ACHN (cell line): ENCODE results near the gene PACS1.

ENCODE experiments used
- DNase-seq: peaks from one replicate; pipeline ENCODE4 v3.0.0-alpha.2; 2015
- in situ Hi-C: cut with HindIII; loops from 2 replicates; pipeline ENCODE4 v1.10.0; 2017; ENCODE audit warnings: low sequenced_read_pairs, low pct_ligation_motif_present, low pct_unique_long_range_greater_than_20kb

The PACS1 gene

GRCh38 chr11:66047541-66048365 is 22.3 kb upstream of the PACS1 start:
- peak; percentile 27 for DNase-seq
- in situ Hi-C loops = no loop called here

- DNase-seq = no peak
- in situ Hi-C loops = no loop called here
These were observed 21.3 kb upstream of the PACS1 start, which contains the start of gene GAL3ST3 for GRCh38 chr11:66048547-66049323. GAL3ST3 (minus strand) TSS chr11:66049161; CDS start chr11:66045415, 3,746 bp downstream.

DNA sequence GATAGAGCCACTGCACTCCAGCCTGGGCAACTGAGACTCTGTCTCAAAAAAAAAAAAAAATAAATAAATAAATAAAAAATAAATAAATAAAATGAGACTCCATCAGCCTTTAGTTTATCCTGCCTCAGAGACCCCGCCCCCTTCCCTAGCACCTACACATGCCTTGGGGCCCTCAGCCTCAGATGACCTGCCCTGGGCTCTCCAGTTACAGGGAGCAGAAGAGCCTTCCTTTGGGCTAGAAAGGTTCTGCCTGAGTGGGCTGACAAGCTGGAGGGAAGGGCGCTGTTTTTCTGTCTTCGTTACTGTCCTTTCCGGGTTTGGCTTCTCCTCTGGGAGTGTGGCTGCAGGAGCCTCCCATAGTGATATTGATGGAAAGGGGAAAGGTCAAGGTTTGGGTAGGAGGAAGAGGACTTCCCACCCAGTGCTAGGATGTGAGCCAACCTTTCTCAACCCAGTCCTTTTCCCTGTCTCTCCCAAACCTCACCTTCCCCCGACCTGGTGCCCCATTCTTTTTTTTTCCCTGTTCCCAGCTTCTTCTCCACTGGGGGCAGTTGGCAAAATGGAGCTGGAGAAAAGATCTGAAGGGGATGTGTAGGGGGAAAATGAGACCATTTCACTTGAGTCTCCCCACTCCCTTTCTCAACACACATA is 19.4 kb upstream of the PACS1 start:
- DNase-seq = peak; percentile 5
- in situ Hi-C loops = no loop called here

GRCh38 chr11:66051371-66051765 is 18.7 kb upstream of the PACS1 start:
- DNase-seq = peak; percentile 35
- in situ Hi-C loops = no loop called here

GRCh38 chr11:66051766-66052663 is 18.1 kb upstream of the PACS1 start, which contains the start of gene SF3B2:
SF3B2 (plus strand) TSS chr11:66052364; CDS start chr11:66052385, 21 bp downstream.
- DNase-seq = peak; percentile 95
- in situ Hi-C loops = no loop called here

- no peak for DNase-seq
- in situ Hi-C loops = no loop called here
These were observed 17.4 kb upstream of the PACS1 start for GRCh38 chr11:66052664-66052982.

- in situ Hi-C loops = no loop called here
- DNase-seq = no peak
These were observed 15.1 kb upstream of the PACS1 start for GRCh38 chr11:66055021-66055420.

- DNase-seq = no peak
- in situ Hi-C loops = no loop called here
These were observed 13.6 kb upstream of the PACS1 start for GRCh38 chr11:66056501-66056900.

GRCh38 chr11:66059966-66060680 is 9.9 kb upstream of the PACS1 start:
- in situ Hi-C loops = no loop called here
- DNase-seq = no peak

GRCh38 chr11:66061268-66061667 is 8.8 kb upstream of the PACS1 start:
- DNase-seq = no peak
- in situ Hi-C loops = no loop called here

DNA sequence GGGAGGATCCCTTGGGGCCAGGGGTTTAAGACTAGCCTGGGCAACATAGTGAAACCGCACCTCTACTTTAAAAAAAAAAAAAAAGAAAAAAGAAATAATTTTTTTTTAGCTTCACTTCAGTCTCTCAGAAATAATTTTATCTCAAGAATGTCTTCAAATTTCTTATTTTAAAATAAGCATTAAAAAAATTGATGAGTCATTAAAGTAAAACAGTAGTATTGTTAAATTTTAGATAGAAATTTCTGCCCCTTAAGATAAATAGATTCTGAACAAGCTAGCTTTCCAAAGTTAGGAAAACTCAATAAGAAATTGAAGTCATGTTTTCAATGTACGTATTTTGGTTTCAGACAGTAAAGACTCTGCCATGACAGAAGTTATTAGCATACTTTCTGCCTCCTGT is 7.7 kb upstream of the PACS1 start:
- DNase-seq = no peak
- in situ Hi-C loops = no loop called here

- in situ Hi-C loops = no loop called here
- no peak for DNase-seq
These were observed 6.2 kb upstream of the PACS1 start for GRCh38 chr11:66063900-66064299.

- DNase-seq = no peak
- in situ Hi-C loops = no loop called here
These were observed 5.5 kb upstream of the PACS1 start for GRCh38 chr11:66064571-66064970.

DNA sequence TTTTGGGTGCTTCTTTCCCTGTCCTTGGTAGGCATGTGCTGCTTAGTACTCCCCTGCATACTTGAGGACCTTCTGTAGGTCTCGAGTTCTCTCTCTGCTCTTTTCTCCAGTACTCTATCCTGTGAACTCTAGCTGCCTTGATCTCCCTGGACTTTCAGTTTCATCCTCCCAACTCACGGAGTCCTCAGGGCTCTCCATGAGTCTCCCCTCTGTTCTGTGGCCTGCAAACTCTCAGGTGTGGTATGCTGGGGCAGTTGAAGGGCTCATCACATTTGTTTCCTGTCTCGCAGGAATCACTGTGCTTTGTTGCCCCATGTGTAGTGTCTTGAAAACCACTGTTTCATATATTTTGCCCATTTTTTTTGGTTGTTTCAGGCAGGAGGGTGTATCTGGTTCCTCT is 3.3 kb upstream of the PACS1 start:
- in situ Hi-C loops = no loop called here
- no peak for DNase-seq

DNA sequence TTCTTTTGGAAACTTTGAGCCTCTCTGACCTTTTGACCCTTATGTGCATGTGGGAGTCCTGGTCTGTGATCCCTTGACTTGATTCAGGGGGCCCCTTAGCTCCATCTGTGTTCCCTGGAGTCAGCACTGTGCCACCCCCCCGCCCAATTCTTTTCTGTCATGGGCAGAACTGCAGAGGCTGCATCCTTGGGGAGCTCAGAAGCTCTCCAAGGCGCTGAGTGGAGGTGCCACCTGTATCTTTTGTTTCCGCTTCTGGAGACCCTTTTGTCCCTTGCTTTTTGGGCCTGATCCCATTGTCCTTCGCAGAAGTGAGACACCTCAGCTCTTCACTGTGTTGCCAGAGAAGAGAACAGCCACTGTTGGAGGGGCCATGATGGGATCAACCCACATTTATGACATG is 2.4 kb upstream of the PACS1 start:
- DNase-seq = no peak
- in situ Hi-C loops = no loop called here

DNA sequence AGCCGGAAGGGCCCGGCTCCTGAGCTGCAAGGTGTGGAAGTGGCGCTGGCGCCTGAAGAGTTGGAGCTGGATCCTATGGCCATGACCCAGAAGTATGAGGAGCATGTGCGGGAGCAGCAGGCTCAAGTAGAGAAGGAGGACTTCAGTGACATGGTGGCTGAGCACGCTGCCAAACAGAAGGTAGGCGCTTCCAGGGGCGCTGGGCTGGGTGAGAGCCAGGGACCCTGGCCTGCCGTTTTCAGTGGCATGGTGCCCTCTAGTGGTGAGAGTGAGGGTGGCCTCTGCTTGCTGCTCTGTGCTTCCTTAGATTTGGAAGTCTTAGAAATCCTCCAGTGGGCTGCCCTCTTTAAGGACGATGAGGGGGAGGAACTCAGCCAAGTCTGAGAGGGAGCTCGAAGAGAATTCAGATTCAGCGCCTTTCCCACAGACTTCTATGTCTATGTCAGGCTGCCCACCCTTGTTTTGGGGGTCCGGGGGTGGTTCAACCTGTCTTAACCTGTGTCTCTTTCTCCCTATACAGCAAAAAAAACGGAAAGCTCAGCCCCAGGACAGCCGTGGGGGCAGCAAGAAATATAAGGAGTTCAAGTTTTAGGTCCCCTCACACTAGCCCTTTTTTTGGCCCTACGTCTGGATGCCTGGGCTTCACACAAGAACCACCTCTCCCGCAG is 1.8 kb upstream of the PACS1 start:
- in situ Hi-C loops = no loop called here

GRCh38 chr11:66068923-66069714 is 953 bp upstream of the PACS1 start:
- DNase-seq = peak; percentile 73
- in situ Hi-C loops = no loop called here

More for the DNA sequence above, 1.8 kb upstream of the PACS1 start:
- peak; percentile 69 for DNase-seq
